Hepatocyte (in vitro differentiated cells): ENCODE data around the gene ZFR2.
"Not testable (repeated sequence)": the region's sequence is repeated elsewhere in the genome, so short reads cannot be mapped to it uniquely, and the experiment has no call there.

Experiments
- EZH2 ChIP-seq: fragments of 200-600 bp; sonication (generic); IDR thresholded peaks from 2 replicates; pipeline ENCODE4 v1.6.1; 2016; ENCODE audit warnings: antibody characterized with exemption, mild to moderate bottlenecking, borderline replicate concordance
- TF ChIP-seq, protein P1 (sequence below): fragments of 200-600 bp; sonication (generic); IDR thresholded peaks from 2 replicates; pipeline ENCODE4 v1.5.1; 2016; ENCODE audit warnings: antibody characterized with exemption, mild to moderate bottlenecking; ENCODE audit not compliant: poor library complexity

DNA sequence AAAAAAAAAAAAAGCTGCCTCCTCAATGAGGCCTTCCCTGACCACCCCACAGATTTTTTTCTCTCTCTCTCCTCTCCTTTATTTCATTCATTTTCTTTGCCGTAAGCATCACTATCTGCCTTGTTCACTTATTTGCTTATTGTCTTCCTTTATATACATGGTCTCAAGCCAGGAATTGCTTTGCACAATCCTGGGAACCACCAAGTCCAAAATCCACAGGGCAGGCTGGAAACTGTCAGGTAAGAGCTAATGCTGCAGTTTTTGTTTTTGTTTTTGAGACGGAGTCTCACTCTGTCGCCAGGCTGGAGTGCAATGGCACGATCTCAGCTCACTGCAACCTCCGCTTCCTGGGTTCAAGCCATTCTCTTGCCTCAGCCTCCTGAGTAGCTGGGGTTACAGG, 26.1 kb upstream of the ZFR2 start:
- TF ChIP-seq, protein P1, sequence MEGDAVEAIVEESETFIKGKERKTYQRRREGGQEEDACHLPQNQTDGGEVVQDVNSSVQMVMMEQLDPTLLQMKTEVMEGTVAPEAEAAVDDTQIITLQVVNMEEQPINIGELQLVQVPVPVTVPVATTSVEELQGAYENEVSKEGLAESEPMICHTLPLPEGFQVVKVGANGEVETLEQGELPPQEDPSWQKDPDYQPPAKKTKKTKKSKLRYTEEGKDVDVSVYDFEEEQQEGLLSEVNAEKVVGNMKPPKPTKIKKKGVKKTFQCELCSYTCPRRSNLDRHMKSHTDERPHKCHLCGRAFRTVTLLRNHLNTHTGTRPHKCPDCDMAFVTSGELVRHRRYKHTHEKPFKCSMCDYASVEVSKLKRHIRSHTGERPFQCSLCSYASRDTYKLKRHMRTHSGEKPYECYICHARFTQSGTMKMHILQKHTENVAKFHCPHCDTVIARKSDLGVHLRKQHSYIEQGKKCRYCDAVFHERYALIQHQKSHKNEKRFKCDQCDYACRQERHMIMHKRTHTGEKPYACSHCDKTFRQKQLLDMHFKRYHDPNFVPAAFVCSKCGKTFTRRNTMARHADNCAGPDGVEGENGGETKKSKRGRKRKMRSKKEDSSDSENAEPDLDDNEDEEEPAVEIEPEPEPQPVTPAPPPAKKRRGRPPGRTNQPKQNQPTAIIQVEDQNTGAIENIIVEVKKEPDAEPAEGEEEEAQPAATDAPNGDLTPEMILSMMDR: not testable (repeated sequence)
- not testable (repeated sequence) for TF ChIP-seq EZH2
